ENCODE data around the gene PLCD3. TPM values are rescaled to one million over a fixed set of nuclear protein-coding genes. Genes with fewer than 3 reads are reported as not detected.
A peak's percentile ranks its signal among the peaks of the same experiment; 100 is the strongest.

PLCD3 gene
- total and polyA plus RNA-seq, 9 of the 15 experiments (the other 6 are each of a cell fraction or from before 2014, with no cell fraction given): 0.20 to 22.6 (median 7.5) TPM

DNA sequence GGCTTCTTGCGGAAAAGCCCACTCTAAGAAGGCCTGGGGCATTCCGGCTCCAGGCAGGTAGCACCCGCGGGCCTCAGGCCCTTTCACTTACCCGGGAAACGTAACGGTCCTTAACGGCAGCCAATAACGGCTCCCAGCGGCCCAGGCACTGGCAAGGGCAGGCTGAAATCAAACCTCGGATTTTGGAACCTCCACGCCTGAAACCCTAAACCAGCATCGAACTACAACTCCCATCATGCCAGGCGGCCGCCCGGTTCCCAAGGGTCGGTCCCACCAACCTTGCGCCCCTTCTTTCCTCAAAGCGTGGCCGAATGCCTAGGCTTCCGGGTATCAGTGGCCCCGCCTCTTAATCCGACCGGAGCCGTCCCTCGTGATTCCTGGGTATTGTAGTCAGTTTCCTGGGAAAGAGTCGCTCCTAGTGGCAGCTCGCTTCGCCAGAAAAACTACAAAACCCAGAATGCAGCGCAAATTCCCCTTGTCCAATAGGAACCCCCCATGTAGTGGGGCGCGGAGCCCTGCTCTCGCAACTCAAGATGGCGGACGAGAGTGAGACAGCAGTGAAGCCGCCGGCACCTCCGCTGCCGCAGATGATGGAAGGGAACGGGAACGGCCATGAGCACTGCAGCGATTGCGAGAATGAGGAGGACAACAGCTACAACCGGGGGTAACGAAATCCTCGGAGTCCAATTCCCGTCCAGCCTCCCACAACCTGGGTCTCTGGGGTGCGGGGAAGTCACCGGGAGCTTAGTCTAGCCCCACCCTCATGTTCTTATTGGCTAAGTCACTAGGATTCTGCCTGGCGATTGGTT is 71.3 kb downstream of the PLCD3 start, which contains the start of gene NMT1 (continued):
- TF ChIP-seq, protein P1, sequence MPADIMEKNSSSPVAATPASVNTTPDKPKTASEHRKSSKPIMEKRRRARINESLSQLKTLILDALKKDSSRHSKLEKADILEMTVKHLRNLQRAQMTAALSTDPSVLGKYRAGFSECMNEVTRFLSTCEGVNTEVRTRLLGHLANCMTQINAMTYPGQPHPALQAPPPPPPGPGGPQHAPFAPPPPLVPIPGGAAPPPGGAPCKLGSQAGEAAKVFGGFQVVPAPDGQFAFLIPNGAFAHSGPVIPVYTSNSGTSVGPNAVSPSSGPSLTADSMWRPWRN (IDR thresholded peaks at IDR 0.05; ENCODE audit: low read depth): no peak; the same call in 1 of the 2 replicates
- no peak for TF ChIP-seq SMAD1 (IDR thresholded peaks at IDR 0.05; ENCODE audit: low read depth, low read length, partially characterized antibody)
- TF ChIP-seq CBFB (CRISPR knock-in tag; IDR thresholded peaks at IDR 0.05): no peak
- TF ChIP-seq ZNF121 (CRISPR knock-in tag; conservative IDR thresholded peaks at IDR 0.05): no peak
- no peak for TF ChIP-seq UBTF (IDR thresholded peaks at IDR 0.05; ENCODE audit: borderline replicate concordance in 1 of 2, low read depth in 2 of 2, low read length in 2 of 2)
- TF ChIP-seq HBP1 (CRISPR knock-in tag; IDR thresholded peaks at IDR 0.05): peak; percentile 91
- no peak for TF ChIP-seq KAT2B (IDR thresholded peaks at IDR 0.05; ENCODE audit: low read depth, low read length)
- TF ChIP-seq DLX4 (CRISPR knock-in tag; IDR thresholded peaks at IDR 0.05): no peak
- no peak for TF ChIP-seq NFATC3 (IDR thresholded peaks at IDR 0.05)
- peak; percentile 45; the same call in 1 of the 2 replicates for TF ChIP-seq RB1 (IDR thresholded peaks at IDR 0.05; ENCODE audit: low read depth)
- TF ChIP-seq TAF1 (IDR thresholded peaks at IDR 0.05; ENCODE audit: control insufficient read depth, extremely low read depth, insufficient read depth, low read length, severe bottlenecking): peak; percentile 99
- TF ChIP-seq MEF2A (IDR thresholded peaks at IDR 0.05; ENCODE audit: control insufficient read depth, low read depth, low read length): no peak
- TF ChIP-seq ZNF77 (CRISPR knock-in tag; IDR thresholded peaks at IDR 0.05): no peak
- TF ChIP-seq ZNF224 (CRISPR knock-in tag; IDR thresholded peaks at IDR 0.05): no peak
- TF ChIP-seq MIER1 (IDR thresholded peaks at IDR 0.05; ENCODE audit: low read depth): no peak
- TF ChIP-seq ZNF316 (IDR thresholded peaks at IDR 0.05): peak; percentile 45; the same call in 1 of the 2 replicates
- 0 out of 2 replicates have a peak, but pooled peaks have one; percentile 62 for TF ChIP-seq RREB1 (CRISPR knock-in tag; IDR thresholded peaks at IDR 0.05)

Measured in K562 (cell line).